ENCODE measurements around the gene LOXL1. TPM values are rescaled to one million over a fixed set of nuclear protein-coding genes. Genes with fewer than 3 reads are reported as not detected.
"Not testable (repeated sequence)": the region's sequence is repeated elsewhere in the genome, so short reads cannot be mapped to it uniquely, and the experiment has no call there.

LOXL1 gene
- total RNA-seq, 1 donor from 2014 or later = 260 TPM

DNA sequence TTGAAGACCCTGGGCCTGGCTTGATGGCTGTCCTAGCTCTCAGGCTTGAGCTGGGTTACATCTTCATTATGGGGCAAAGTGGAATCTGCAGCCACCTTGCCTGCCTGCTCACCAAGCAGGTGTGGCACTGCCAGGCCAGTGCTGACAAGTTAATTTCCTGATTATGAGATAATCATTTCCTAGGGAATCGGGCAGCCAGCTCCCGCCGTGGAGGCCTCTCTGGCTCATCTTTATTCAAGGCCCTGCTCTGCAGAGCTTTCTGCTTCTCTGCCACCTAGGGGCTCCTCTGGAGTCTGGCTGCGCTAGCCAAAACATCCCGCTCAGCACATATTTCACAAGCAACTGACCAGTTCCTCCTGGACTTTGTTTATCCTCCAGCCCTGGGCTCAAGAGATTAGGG, 9.9 kb downstream of the LOXL1 start:
- Histone ChIP-seq H3K27me3 (no peaks in the 10 kb centered on the region), H3K4me3 (peak overlapping the region in 1 of 2 donors; percentile 42), H3K9me3 (no peaks in the 10 kb centered on the region), H3K27ac (peak overlapping the region; percentile 77 to 84), H3K4me1 (peaks cover 23 to 74% of the 10 kb centered on the region in 2 donors), H3K36me3 (peaks cover 0 to 5% of the 10 kb centered on the region in 2 donors)
- peak in 1 of 2 donors; percentile 80 for DNase-seq (ENCODE audit: low spot score in 2 of 2)
- TF ChIP-seq, protein P1, sequence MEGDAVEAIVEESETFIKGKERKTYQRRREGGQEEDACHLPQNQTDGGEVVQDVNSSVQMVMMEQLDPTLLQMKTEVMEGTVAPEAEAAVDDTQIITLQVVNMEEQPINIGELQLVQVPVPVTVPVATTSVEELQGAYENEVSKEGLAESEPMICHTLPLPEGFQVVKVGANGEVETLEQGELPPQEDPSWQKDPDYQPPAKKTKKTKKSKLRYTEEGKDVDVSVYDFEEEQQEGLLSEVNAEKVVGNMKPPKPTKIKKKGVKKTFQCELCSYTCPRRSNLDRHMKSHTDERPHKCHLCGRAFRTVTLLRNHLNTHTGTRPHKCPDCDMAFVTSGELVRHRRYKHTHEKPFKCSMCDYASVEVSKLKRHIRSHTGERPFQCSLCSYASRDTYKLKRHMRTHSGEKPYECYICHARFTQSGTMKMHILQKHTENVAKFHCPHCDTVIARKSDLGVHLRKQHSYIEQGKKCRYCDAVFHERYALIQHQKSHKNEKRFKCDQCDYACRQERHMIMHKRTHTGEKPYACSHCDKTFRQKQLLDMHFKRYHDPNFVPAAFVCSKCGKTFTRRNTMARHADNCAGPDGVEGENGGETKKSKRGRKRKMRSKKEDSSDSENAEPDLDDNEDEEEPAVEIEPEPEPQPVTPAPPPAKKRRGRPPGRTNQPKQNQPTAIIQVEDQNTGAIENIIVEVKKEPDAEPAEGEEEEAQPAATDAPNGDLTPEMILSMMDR (IDR thresholded peaks at IDR 0.05) = peak in 2 of 3 experiments; percentile 37 to 46
- intact Hi-C loops (cut with DNase I) = no loop called here

DNA sequence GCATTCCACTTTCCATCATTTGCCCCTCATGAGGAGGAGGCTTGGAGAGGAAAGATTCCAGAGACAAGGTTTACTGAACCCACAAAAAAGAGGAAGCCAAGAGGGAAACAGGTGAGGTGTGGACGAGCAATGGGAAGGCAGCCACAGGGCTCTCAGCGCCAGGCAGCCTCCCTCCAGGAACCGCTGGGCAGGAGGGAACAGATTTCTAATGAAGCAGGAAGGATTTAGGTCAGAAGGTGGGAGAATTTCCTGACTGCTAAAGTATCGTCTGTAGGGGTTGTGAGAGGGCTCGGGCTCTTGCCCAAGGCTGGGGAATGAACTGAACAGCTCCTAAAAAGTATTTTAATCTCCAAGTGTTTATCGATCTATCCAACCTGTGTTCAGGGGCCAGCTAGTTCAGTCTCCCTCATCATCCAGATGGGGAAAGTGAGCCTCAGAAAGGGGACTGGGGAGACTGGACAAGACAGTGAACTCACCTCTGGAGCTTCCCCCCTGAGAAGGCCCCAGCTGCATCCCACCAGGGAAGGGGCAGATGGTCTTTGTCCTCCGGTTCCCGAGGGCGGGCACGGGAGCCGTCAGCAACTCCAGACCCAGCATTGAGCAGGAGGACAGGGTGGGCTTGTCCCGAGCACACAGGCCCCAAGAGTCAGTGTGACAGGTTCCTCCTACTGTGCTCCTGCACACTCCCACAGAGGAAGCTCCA, 10.5 kb downstream of the LOXL1 start:
- DNase-seq (ENCODE audit: low spot score in 2 of 2) = no peak

DNA sequence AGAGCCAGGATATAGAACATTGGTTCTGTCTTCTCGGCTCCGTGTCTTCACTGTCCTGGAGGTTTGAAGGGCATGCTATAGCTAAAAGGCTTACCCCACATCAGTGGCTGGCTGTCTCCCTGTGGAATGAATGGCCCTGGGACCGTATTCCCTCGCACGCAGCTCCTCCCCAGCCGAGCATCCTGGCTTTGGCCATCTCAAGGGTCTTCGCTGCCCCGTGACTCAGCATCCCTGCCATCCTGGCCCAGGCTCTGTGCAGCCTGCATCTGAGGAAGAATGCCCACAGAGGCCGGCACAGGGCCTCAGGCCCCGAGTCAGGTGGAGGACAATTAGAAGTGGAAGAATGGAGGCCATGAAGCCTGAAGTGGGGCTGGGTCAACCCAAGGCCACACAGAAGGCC, 11.0 kb downstream of the LOXL1 start:
- TF ChIP-seq, protein P1 (IDR thresholded peaks at IDR 0.05) = no peak
- Histone ChIP-seq H3K4me1 (peaks cover 26 to 75% of the 10 kb centered on the region in 2 donors), H3K4me3 (no peak overlapping the region), H3K9me3 (no peaks in the 10 kb centered on the region), H3K36me3 (peaks cover 0 to 5% of the 10 kb centered on the region in 2 donors), H3K27me3 (no peaks in the 10 kb centered on the region), H3K27ac (peak overlapping the region; percentile 77 to 84)
- intact Hi-C loops (cut with DNase I) = no loop called here
- DNase-seq (ENCODE audit: low spot score in 2 of 2) = no peak

More for the DNA sequence above, 10.5 kb downstream of the LOXL1 start:
- Histone ChIP-seq H3K27ac (peak overlapping the region; percentile 77 to 84), H3K4me3 (peak overlapping the region in 1 of 2 donors; percentile 42), H3K9me3 (no peaks in the 10 kb centered on the region), H3K27me3 (no peaks in the 10 kb centered on the region), H3K4me1 (peaks cover 21 to 74% of the 10 kb centered on the region in 2 donors), H3K36me3 (peaks cover 0 to 5% of the 10 kb centered on the region in 2 donors)
- intact Hi-C loops (cut with DNase I) = no loop called here
- TF ChIP-seq, protein P1 (IDR thresholded peaks at IDR 0.05) = no peak

DNA sequence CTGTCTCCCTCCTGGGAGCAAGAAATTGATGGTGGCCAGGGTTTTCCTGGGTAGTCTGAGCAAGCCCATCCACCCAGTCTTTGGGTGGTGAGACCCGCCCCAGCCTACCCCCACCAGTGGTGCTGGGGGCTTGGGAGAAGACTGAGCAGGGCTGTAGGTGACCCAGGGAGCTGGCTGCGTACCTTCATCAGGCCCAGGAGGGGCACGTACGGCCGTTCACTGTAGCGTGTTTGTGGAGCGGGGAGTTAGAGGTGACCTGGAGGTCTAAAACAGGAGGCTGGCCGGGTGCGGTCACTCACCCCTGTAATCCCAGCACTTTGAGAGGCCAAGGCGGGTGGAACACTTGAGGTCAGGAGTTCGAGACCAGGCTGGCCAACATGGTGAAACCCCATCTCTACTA, 11.5 kb downstream of the LOXL1 start:
- H3K36me3 ChIP-seq = peaks cover 0 to 5% of the 10 kb centered on the region in 2 donors
- H3K27ac ChIP-seq = peak overlapping the region; percentile 77 to 84
- no peaks in the 10 kb centered on the region for H3K27me3 ChIP-seq
- intact Hi-C loops (cut with DNase I) = no loop called here
- H3K9me3 ChIP-seq = no peaks in the 10 kb centered on the region
- TF ChIP-seq, protein P1 (IDR thresholded peaks at IDR 0.05) = no peak
- DNase-seq (ENCODE audit: low spot score in 2 of 2) = no peak
- peaks cover 30 to 75% of the 10 kb centered on the region in 2 donors for H3K4me1 ChIP-seq
- H3K4me3 ChIP-seq = no peak overlapping the region

DNA sequence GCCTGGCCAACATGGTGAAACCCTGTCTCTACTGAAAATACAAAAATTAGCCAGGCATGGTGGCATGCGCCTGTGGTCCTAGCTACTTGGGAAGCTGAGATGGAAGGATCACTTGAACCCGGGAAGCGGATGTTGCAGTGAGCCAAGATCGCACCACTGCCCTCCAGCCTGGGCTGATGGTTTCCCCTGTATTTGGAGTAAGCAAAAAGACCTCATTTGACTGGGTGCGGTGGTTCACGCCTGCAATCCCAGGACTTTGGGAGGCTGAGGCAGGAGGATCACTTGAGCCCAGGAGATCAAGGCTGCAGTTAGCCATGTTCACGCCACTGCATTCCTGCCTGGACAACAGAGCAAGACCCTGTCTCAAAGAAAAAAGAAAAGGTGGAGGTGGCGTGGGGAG, 12.3 kb downstream of the LOXL1 start:
- H3K36me3 ChIP-seq; H3K27me3 ChIP-seq; intact Hi-C loops (cut with DNase I); H3K9me3 ChIP-seq; H3K4me3 ChIP-seq: not testable (repeated sequence)
- Histone ChIP-seq H3K27ac (peak overlapping the region; percentile 90 to 93), H3K4me1 (peaks cover 31 to 83% of the 10 kb centered on the region in 2 donors)
- DNase-seq (ENCODE audit: low spot score in 2 of 2) = peak in 1 of 2 donors; percentile 41

DNA sequence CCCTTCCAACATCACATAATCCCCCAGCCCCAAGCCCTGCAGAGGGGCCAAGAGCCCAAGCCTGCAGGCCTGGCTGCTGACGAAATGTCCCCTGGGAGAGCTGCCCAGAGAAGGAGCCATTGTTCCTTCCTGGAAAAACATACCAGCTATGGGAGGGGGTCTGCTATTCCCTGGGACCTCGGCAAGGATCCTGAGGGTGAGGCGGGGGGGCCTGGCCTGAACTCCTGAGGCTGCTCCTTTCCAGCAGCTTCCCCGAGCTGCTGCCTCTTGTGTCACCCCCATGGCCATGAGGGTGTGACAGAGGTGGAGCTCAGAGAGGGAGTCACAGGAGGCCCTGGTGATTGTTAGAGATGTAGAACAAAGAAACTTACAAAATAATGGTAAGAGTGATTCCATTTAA, 12.9 kb downstream of the LOXL1 start:
- Histone ChIP-seq H3K36me3 (peaks cover 0 to 3% of the 10 kb centered on the region in 2 donors), H3K27ac (peak overlapping the region; percentile 90 to 93), H3K9me3 (no peaks in the 10 kb centered on the region), H3K4me3 (no peak overlapping the region), H3K4me1 (peaks cover 34 to 83% of the 10 kb centered on the region in 2 donors), H3K27me3 (no peaks in the 10 kb centered on the region)
- peak in 1 of 2 donors; percentile 66 for DNase-seq (ENCODE audit: low spot score in 2 of 2)
- TF ChIP-seq, protein P1 (IDR thresholded peaks at IDR 0.05) = no peak
- intact Hi-C loops (cut with DNase I) = no loop called here

All from ascending aorta (tissue), 2 donors.